Measurements from ENCODE around the gene UBR1. TPM values are rescaled to one million over a fixed set of nuclear protein-coding genes. Genes with fewer than 3 reads are reported as not detected.
A peak's percentile ranks its signal among the peaks of the same experiment; 100 is the strongest.

The UBR1 gene
- total RNA-seq, 4 donors from 2014 or later = 11.6 to 38.2 (median 17.2) TPM

- intact Hi-C loops (cut with DNase I; ENCODE audit: low total_unique reads) = no loop called here
- H3K4me3 ChIP-seq (ENCODE audit: low read depth, poor library complexity, severe bottlenecking) = no peak overlapping the region
- no peak for DNase-seq (ENCODE audit: low spot score in 2 of 2)
- TF ChIP-seq CTCF (IDR thresholded peaks at IDR 0.05) = no peak
- TF ChIP-seq POLR2A (IDR thresholded peaks at IDR 0.05) = no peak
- WGBS, 2 donors = 65 to 66% methylated on average over 7 of the region's 7 CpGs
Observed at GRCh38 chr15:42931702-42932486, 173.9 kb downstream of the UBR1 start.

DNA sequence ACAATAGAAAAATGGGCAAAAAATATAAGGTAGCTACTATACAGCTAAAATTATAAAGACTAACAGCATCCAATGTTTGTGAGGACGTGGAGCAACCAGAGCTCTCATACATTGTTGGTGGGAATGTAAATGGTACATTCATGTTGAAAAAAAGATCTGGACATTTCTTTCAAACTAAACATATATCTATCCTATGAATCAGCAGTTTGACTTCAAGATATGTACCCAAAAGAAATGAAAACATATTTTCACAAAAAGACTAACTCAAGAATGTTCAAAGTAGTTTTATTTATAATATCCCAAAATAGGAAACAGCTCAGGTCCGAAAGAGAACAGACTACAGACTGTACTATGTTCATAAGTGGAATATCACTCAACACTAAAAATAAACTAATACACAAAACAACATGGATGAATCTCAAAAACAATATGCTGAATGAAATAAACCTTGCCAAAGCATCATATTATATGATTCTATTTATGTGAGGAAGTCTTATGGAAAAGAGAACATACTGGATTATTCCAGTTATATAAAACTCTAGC is 176.5 kb downstream of the UBR1 start:
- DNase-seq (ENCODE audit: low spot score in 2 of 2) = no peak

GRCh38 chr15:42921342-42921731 is 184.5 kb downstream of the UBR1 start:
- intact Hi-C loops (cut with DNase I; ENCODE audit: low total_unique reads) = loop anchor here (10.0 kb wide), 2 partner anchors 187 to 217 kb away; partner anchors contain the start of gene CDAN1
- peak in 1 of 2 donors; percentile 30 for DNase-seq (ENCODE audit: low spot score in 2 of 2)
- WGBS, 2 donors = 2 to 5% methylated on average over 19 of the region's 19 CpGs
- TF ChIP-seq POLR2A (IDR thresholded peaks at IDR 0.05) = no peak
- no peak for TF ChIP-seq CTCF (IDR thresholded peaks at IDR 0.05)
- H3K4me3 ChIP-seq (ENCODE audit: low read depth, poor library complexity, severe bottlenecking) = peak overlapping the region; percentile 39

More for the DNA sequence above, 176.5 kb downstream of the UBR1 start:
- TF ChIP-seq CTCF (IDR thresholded peaks at IDR 0.05) (no peak), POLR2A (IDR thresholded peaks at IDR 0.05) (no peak)
- 71 to 83% methylated on average over 2 of the region's 2 CpGs for WGBS, 2 donors
- intact Hi-C loops (cut with DNase I; ENCODE audit: low total_unique reads) = loop anchor here (10.0 kb wide), 2 partner anchors 195 to 225 kb away; partner anchors contain the start of gene CDAN1
- no peak overlapping the region for H3K4me3 ChIP-seq (ENCODE audit: low read depth, poor library complexity, severe bottlenecking)

- TF ChIP-seq POLR2A (IDR thresholded peaks at IDR 0.05) = no peak
- TF ChIP-seq CTCF (IDR thresholded peaks at IDR 0.05) = peak in 1 of 3 donors; percentile 15
- peak; percentile 97 to 99 for DNase-seq (ENCODE audit: low spot score in 2 of 2)
- intact Hi-C loops (cut with DNase I; ENCODE audit: low total_unique reads) = loop anchor here (10.0 kb wide), 2 partner anchors 186 to 216 kb away; partner anchors contain the start of gene CDAN1
- H3K4me3 ChIP-seq (ENCODE audit: low read depth, poor library complexity, severe bottlenecking) = peak within 1 kb of the TSS; percentile 60
- WGBS, 2 donors = 0 to 1% methylated on average over 28 to 69 of the region's 72 CpGs
Observed at GRCh38 chr15:42920519-42921341, 185.1 kb downstream of the UBR1 start, which contains the start of gene TTBK2. Gene TTBK2 (minus strand): TSS chr15:42920778. CDS start chr15:42878617, 42,161 bp downstream.

DNA sequence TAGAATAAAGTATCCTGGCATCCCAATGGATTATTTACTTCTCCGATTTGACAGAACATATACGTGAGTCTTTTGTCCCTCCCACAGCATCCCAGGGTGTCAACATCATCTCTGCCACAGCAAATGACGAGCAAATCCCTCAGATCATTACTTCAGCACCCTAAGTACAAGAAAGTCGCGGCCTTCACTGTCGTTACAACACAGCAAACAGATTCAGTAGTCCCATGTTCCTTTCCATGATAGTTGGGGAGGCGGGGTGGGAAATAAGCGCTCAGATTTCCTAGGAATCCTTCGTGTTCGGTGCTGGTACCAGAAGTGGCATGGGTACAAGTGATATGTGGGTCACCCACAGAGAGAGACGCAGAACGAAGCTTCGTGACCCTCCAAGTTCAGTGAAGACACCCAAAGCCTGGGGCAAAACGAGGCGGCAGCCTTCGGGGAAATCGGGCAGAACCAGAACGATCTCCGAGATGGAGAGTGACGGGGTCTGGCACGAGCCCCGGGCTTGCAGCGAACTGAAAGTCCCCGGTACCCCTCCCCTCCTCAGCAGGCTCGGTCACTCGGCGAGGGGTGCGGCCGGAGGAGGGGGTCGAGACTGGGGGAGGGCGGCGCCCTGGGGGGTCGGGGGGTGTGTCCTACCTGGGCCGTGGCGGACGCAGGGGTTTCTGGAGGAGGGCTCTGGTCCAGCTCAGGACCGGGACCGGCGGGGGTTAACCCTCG is 185.9 kb downstream of the UBR1 start:
- H3K4me3 ChIP-seq (ENCODE audit: low read depth, poor library complexity, severe bottlenecking) = peak overlapping the region; percentile 60
- WGBS, 2 donors = 0 to 1% methylated on average over 23 to 37 of the region's 40 CpGs
- intact Hi-C loops (cut with DNase I; ENCODE audit: low total_unique reads) = loop anchor here (10.0 kb wide), 2 partner anchors 185 to 215 kb away; partner anchors contain the start of gene CDAN1
- TF ChIP-seq CTCF (IDR thresholded peaks at IDR 0.05) = no peak
- no peak for TF ChIP-seq POLR2A (IDR thresholded peaks at IDR 0.05)
- DNase-seq (ENCODE audit: low spot score in 2 of 2) = peak; percentile 35 to 91
